Measurements from ENCODE around the gene SLCO1A2.

SLCO1A2 gene

DNA sequence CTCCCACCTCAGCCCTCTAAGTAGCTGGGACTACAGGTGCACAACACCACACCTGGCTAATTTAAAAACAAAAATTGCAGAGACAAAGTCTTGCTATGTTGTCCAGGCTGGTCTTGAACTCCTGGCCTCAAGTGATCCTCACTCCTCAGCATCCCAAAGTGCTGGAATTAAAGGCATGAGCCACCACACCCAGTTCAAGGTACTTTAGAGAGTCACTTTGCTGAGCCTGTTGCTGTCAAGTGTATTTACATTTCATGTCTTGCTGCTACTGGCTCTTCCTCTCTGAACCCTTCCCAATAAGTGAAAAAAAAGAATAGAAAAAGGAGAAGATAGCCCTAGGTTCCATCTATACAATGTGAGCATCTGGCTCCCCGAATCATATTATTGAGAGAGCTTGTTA is 38.4 kb downstream of the SLCO1A2 start:
- H3K4me3 ChIP-seq (ENCODE audit: low read depth, low read length) = no peak overlapping the region
- TF ChIP-seq, protein P1, sequence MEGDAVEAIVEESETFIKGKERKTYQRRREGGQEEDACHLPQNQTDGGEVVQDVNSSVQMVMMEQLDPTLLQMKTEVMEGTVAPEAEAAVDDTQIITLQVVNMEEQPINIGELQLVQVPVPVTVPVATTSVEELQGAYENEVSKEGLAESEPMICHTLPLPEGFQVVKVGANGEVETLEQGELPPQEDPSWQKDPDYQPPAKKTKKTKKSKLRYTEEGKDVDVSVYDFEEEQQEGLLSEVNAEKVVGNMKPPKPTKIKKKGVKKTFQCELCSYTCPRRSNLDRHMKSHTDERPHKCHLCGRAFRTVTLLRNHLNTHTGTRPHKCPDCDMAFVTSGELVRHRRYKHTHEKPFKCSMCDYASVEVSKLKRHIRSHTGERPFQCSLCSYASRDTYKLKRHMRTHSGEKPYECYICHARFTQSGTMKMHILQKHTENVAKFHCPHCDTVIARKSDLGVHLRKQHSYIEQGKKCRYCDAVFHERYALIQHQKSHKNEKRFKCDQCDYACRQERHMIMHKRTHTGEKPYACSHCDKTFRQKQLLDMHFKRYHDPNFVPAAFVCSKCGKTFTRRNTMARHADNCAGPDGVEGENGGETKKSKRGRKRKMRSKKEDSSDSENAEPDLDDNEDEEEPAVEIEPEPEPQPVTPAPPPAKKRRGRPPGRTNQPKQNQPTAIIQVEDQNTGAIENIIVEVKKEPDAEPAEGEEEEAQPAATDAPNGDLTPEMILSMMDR (IDR thresholded peaks at IDR 0.05; ENCODE audit: insufficient read depth, low read depth, low read length, missing control alignments) = no peak
- DNase-seq (ENCODE audit: low read depth) = no peak

DNA sequence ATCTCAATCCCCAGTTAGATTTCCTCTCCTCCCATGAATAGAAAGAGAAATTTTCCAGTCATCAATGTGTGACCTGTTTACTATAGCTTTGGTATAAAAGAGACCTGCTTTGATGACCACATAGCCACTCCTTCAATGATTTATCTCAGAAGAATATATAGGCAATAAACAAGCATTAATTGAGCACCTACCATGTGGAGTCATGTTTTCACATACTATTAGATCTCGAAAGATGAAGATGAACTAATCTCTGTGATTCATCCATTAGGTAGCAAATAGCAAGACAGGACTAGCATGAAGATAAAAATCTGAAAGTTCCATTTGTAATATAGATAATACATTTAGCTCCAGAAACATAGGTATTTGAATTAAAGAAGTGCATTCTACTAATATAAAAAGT is 40.5 kb downstream of the SLCO1A2 start:
- H3K4me3 ChIP-seq (ENCODE audit: low read depth, low read length) = no peak overlapping the region
- DNase-seq (ENCODE audit: low read depth) = no peak

DNA sequence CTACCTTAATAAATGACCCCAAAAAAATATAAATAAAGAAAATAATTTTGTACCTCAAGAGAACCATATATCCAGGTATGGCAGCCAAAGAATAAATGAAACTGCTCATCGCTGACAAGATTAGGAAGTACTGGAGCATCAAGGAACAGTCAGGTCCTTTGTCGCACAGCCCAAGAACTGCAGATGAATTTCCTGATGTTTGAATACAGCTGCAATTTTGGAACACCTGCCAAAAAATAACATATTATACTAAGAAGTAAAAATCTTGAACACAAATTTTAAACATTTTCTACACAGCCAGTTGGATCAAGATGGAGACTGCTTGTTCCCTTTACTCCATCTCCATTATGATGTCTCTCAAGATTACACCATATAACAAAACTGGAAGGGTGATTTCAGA is 42.6 kb downstream of the SLCO1A2 start:
- TF ChIP-seq, protein P1 (IDR thresholded peaks at IDR 0.05; ENCODE audit: insufficient read depth, low read depth, low read length, missing control alignments) = no peak
- DNase-seq (ENCODE audit: low read depth) = no peak
- no peak overlapping the region for H3K4me3 ChIP-seq (ENCODE audit: low read depth, low read length)

More for the DNA sequence above, 40.5 kb downstream of the SLCO1A2 start:
- TF ChIP-seq, protein P1 (IDR thresholded peaks at IDR 0.05; ENCODE audit: insufficient read depth, low read depth, low read length, missing control alignments) = no peak

DNA sequence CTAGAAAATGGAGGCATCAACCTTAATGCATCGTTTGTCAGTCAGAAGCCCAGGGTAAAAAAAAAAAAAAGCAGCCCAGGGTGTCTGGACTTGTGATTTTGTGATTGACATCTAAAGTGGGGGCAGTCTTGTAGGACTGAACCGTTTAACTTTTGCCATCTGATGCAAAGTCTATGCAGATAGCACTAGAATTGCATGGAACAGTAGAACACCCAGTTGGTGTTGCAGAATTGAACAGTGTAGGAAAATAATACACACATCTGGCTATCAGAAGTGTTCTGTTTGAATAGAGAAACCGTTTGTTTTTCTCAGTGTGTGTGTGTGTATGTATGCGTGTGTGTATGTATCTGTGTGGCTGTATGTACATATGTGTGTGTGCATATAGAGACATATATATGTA is 45.0 kb downstream of the SLCO1A2 start:
- TF ChIP-seq, protein P1 (IDR thresholded peaks at IDR 0.05; ENCODE audit: insufficient read depth, low read depth, low read length, missing control alignments) = no peak
- DNase-seq (ENCODE audit: low read depth) = no peak
- H3K4me3 ChIP-seq (ENCODE audit: low read depth, low read length) = no peak overlapping the region

DNA sequence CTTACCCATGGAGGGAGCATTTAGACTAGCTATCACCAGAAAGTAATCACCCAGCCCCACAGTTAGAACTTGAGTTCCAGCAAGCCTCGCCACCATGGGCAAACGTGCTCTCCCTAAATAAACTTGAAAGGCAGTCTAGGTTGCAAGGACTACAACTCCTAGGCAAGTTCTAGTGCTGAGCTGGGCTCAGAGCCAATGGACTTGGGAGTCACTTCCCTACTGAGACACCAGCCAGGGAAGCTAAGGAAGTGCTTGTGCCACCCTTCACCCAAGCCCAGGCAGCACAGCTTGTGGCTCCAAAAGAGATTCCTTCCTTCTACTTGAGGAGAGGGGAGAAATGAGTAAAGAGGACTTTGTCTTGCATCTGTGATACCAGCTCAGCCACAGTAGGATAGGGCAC is 57.9 kb downstream of the SLCO1A2 start:
- no peak overlapping the region for H3K4me3 ChIP-seq (ENCODE audit: low read depth, low read length)
- TF ChIP-seq, protein P1 (IDR thresholded peaks at IDR 0.05; ENCODE audit: insufficient read depth, low read depth, low read length, missing control alignments) = no peak
- no peak for DNase-seq (ENCODE audit: low read depth)

DNA sequence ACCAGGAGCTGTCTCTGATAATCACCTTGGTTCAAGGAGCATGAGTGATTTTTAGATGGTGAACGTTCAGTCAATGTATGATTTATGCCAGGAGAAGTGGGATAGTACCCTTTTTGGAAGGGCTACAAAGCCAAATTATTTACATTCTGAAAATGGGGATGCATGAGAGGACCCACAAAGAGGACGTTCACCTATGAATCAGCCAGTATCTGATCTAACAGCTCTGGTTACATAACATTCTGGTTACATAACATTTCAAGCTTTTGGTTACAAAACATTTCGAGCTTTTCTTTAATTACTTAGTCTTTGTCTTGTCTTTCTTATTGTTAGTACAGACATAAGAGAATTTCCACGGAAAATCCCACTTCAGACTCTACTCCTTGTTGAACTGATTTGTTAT is 68.8 kb downstream of the SLCO1A2 start:
- no peak for DNase-seq (ENCODE audit: low read depth)
- TF ChIP-seq, protein P1 (IDR thresholded peaks at IDR 0.05; ENCODE audit: insufficient read depth, low read depth, low read length, missing control alignments) = no peak
- H3K4me3 ChIP-seq (ENCODE audit: low read depth, low read length) = no peak overlapping the region

DNA sequence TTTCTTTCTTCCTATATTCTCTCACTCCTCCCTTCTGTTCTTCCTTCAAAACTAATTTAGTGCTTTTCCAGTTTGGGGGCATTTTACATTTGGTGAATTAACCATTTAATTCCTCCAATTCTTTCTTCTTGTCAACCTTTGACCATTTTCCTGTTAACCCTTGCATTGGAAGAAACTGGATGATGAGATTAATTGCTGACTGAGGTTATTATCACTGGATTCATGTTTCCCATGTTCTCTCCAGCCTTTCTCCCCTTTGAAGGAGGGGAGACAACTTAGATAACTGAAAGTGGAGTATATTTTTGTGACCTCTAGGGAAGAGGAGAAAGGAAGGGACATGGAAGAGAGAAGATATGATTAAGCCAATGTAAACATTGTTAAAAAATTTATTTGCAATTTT is 70.5 kb downstream of the SLCO1A2 start:
- no peak for DNase-seq (ENCODE audit: low read depth)
- TF ChIP-seq, protein P1 (IDR thresholded peaks at IDR 0.05; ENCODE audit: insufficient read depth, low read depth, low read length, missing control alignments) = no peak
- no peak overlapping the region for H3K4me3 ChIP-seq (ENCODE audit: low read depth, low read length)

Data from GM12865 (cell line).